Muscle layer of colon (tissue), 2 donors: ENCODE measurements around the gene PSIP1.

Source experiments
- H3K27ac ChIP-seq: one replicate; pipeline ENCODE4 v1.7.0; 2013; ENCODE audit warnings: low read depth, mild to moderate bottlenecking, low read length, moderate library complexity
- H3K27me3 ChIP-seq, 2 donors: one replicate each; pipeline ENCODE4 v1.7.0; 2013; ENCODE audit warnings: low read length in 2 of 2, mild to moderate bottlenecking in 2 of 2; ENCODE audit not compliant: insufficient read depth in 2 of 2, control insufficient read depth in 1 of 2
- H3K36me3 ChIP-seq: one replicate; pipeline ENCODE4 v1.7.0; 2013; ENCODE audit warnings: mild to moderate bottlenecking, low read length; ENCODE audit not compliant: insufficient read depth
- H3K4me1 ChIP-seq: one replicate; pipeline ENCODE4 v1.7.0; 2013; ENCODE audit warnings: mild to moderate bottlenecking, low read length; ENCODE audit not compliant: insufficient read depth
- H3K4me3 ChIP-seq, 2 donors: one replicate each; pipeline ENCODE4 v1.7.0; 2013; ENCODE audit warnings: low read length in 2 of 2, low read depth in 1 of 2, mild to moderate bottlenecking in 1 of 2, moderate library complexity in 1 of 2
- H3K9ac ChIP-seq: one replicate; pipeline ENCODE4 v1.7.0; 2013; ENCODE audit warnings: low read length
- H3K9me3 ChIP-seq: one replicate; pipeline ENCODE4 v1.7.0; 2013; ENCODE audit warnings: mild to moderate bottlenecking, low read length
- donor health status: abdominal sarcoma.
- donor health status: Adenocarcinoma of cecum.

PSIP1 gene

DNA sequence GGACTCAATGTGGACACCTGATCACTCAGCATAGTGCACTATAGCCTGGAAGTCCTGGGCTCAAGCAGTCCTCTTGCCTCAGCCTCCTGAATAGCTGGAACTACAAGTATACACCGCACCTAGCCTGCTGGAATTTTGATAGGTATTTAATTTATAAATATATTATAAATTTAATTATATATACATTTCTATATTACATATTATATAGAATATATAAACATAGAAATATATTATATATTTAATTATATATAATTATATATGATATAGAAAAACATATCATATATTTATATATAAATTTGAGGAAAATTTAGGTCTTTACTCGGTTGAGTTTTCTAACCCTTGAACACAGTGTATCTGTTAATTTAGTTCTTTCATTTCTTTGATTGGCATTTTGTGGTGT, 15.2 kb upstream of the PSIP1 start:
- no peaks in the 10 kb centered on the region for H3K27me3 ChIP-seq
- H3K27ac ChIP-seq: no peak overlapping the region
- no peaks in the 10 kb centered on the region for H3K36me3 ChIP-seq
- H3K4me1 ChIP-seq: no peaks in the 10 kb centered on the region
- no peak overlapping the region for H3K4me3 ChIP-seq
- H3K9me3 ChIP-seq: no peaks in the 10 kb centered on the region
- no peak overlapping the region for H3K9ac ChIP-seq

DNA sequence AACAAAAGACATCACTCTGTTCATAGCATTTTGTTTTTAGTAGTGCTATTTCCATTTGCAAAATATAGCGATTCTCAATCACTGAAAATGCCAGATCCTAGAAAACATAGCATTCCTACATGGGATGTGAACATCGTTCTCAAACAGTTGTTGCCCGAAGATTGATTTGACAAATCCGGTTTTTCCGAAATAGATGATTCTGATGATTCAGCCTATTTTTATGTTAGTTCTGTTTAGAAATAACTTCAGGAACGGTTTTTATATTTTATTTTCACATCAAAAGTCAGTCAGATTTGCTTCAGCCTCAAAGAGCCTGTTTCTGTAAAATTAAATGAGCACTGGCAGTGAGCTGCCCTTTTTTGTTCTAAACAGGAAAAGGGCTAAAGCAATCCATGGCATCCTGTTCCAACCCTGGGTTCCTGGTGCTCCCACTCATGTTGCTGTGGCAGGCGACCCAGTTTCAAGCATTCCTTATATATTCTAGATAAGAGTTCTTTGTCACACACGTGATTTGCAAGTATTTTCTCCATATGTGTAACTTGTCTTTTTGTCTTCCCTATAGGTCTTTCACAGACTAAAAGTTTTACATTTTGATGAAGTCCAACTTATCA, 14.2 kb upstream of the PSIP1 start:
- Histone ChIP-seq H3K4me1 (no peaks in the 10 kb centered on the region), H3K9ac (no peak overlapping the region), H3K9me3 (no peaks in the 10 kb centered on the region), H3K4me3 (no peak overlapping the region), H3K27ac (no peak overlapping the region), H3K27me3 (no peaks in the 10 kb centered on the region), H3K36me3 (no peaks in the 10 kb centered on the region)

DNA sequence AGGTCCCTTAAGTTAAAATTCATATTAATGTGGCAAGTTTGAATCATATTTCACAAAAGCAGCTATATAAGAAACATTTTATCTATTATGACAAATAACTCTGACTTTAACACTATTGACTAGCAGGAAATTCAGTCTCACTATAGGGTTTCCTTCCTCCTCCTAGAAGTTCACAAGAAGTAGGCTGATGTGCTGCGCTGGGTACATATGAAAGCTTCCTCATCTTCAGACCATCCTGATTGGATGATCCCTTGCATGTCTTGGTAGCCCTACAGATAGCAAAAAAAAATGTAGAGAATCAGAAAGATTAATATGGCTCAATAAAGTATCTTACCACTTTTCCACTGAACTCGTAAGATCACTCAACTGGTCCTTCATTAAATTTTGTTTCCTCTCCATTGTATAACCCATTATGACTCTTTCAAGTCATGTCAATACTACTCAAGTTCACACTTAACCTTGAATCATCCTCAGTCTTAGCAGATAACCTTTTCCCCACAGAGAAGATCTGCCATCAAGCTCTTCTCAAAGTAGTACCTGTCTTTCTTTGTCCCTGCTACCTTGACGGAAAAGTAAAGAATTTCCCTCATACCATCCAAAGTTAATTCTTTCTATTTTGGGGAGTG, 11.5 kb upstream of the PSIP1 start:
- H3K4me1 ChIP-seq: no peaks in the 10 kb centered on the region
- H3K27ac ChIP-seq: no peak overlapping the region
- no peak overlapping the region for H3K9ac ChIP-seq
- no peaks in the 10 kb centered on the region for H3K9me3 ChIP-seq
- H3K27me3 ChIP-seq: no peaks in the 10 kb centered on the region
- H3K36me3 ChIP-seq: no peaks in the 10 kb centered on the region
- H3K4me3 ChIP-seq: no peak overlapping the region

DNA sequence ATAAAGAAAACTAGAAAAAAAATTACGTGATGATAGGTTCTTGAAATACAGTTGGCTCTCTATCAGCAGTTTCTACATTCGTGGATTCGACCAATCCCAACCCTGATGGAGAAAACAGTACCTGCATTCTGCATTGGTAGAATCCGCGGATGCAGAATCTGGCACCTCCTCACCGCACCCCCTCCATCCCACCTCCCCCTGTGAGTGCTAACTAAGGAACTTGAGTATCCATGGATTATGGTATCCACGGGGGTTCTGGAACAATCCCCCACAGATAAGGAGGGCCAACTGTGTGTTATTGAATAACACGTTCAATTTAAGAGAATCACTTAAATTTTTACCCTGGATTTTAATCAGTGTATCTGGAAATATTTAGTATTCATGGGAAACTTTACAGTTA, 10.5 kb upstream of the PSIP1 start:
- H3K9ac ChIP-seq: no peak overlapping the region
- no peaks in the 10 kb centered on the region for H3K4me1 ChIP-seq
- no peaks in the 10 kb centered on the region for H3K27me3 ChIP-seq
- H3K36me3 ChIP-seq: no peaks in the 10 kb centered on the region
- H3K4me3 ChIP-seq: no peak overlapping the region
- H3K27ac ChIP-seq: no peak overlapping the region
- H3K9me3 ChIP-seq: no peaks in the 10 kb centered on the region

- H3K27ac ChIP-seq: no peak overlapping the region
- H3K9ac ChIP-seq: no peak overlapping the region
- no peaks in the 10 kb centered on the region for H3K27me3 ChIP-seq
- H3K9me3 ChIP-seq: no peaks in the 10 kb centered on the region
- no peaks in the 10 kb centered on the region for H3K36me3 ChIP-seq
- no peaks in the 10 kb centered on the region for H3K4me1 ChIP-seq
- no peak overlapping the region for H3K4me3 ChIP-seq
Measured at GRCh38 chr9:15519831-15520230, 9.1 kb upstream of the PSIP1 start.

- Histone ChIP-seq H3K9ac (no peak overlapping the region), H3K4me3 (no peak overlapping the region), H3K4me1 (peaks cover 15% of the 10 kb centered on the region), H3K9me3 (no peaks in the 10 kb centered on the region), H3K27me3 (no peaks in the 10 kb centered on the region), H3K36me3 (peaks cover 3% of the 10 kb centered on the region), H3K27ac (no peak overlapping the region)
Measured at GRCh38 chr9:15513335-15513734, 2.6 kb upstream of the PSIP1 start.

DNA sequence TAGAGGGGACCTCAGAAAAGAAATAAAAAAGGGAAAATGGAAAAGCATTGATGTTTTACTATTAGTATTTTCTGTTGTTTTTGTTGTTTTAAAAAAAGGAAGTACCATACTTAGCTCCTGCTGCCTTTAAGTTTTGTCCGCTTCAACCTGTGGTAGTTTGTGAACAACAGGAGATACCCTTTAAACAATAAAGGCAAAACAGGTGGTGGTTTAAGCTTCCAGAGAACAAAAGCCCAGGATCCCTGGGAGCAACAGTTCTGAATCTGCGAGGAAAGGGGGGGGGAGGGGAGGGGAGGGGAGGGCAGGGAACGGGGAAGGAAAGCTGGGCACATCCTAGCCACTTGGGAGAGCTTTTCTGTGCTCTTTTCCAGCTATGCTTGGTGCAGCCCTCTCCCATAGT, 2.1 kb upstream of the PSIP1 start:
- H3K4me1 ChIP-seq: peaks cover 17% of the 10 kb centered on the region
- H3K4me3 ChIP-seq: no peak overlapping the region
- H3K27ac ChIP-seq: no peak overlapping the region
- H3K36me3 ChIP-seq: peaks cover 7% of the 10 kb centered on the region
- H3K9ac ChIP-seq: no peak overlapping the region
- H3K9me3 ChIP-seq: no peaks in the 10 kb centered on the region
- H3K27me3 ChIP-seq: no peaks in the 10 kb centered on the region

DNA sequence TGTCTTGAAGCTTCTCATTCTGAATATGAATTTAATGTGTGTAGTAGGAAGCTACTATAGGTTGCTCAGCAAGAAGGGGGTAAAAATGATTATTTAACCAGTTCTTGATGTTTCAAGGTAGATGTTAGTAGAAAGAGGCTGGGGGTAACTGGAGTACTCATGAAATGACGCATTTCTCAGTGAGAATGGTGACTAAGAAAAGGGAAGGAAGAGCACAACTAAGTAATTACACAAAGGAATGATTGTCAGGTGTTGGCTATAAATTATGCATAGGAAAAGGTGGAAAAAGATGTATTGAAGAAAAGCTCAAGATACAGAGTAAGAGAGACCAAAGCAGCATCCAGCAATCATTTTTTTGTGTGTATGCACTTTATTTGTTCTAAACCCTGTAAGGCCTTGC, 1.4 kb upstream of the PSIP1 start:
- Histone ChIP-seq H3K27ac (no peak overlapping the region), H3K4me3 (no peak overlapping the region)

DNA sequence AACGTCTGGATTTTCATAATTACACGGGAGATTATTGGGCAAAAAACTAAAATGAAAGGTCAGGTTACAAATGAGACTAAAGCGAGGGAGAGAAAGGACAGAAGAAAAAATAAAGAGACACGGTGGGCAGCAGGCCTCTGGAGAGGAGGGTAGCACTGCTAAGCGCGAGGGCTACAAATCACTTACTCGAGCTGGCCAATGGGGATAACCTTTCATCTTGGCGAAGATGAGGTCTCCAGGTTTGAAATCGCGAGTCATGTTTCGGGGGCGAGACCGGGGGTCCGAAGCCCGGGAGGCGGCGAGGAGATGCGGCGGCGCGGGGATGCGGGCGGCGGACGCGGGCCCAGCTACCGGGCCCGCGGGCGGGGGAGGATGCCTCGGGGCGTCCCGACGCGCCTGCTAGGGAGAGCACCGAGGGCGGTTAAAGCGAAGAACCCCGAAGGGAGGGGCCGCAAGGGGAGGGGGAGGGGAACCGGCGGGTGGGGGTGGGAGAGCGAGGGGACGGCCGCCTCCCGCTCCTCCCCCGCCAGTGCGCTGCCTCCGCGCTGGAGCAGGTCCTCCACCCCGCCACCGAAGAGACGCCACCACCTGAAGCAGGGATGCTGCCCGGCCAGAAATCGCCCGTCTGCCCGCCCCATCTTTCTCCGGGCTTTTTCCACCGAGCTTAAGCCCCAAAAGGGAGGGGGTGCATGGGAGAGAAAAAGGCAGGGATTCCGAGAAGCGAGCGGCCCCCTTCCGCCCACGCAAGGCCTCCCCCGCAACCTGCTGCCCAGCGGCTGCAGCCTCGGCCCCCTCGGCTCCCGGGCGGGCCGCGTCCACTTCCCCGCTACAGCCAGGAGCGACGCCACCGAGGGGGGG, 610 bp downstream of the PSIP1 start:
- H3K27me3 ChIP-seq: no peaks in the 10 kb centered on the region
- peaks cover 17% of the 10 kb centered on the region for H3K4me1 ChIP-seq
- H3K9ac ChIP-seq: peak overlapping the region; percentile 70
- H3K9me3 ChIP-seq: no peaks in the 10 kb centered on the region
- peaks cover 21% of the 10 kb centered on the region for H3K36me3 ChIP-seq
- H3K27ac ChIP-seq: peak overlapping the region; percentile 75
- peak overlapping the region; percentile 82 to 90 for H3K4me3 ChIP-seq

More for the DNA sequence above, 1.4 kb upstream of the PSIP1 start:
- Histone ChIP-seq H3K9me3 (no peaks in the 10 kb centered on the region), H3K9ac (no peak overlapping the region), H3K4me1 (peaks cover 17% of the 10 kb centered on the region), H3K27me3 (no peaks in the 10 kb centered on the region), H3K36me3 (peaks cover 7% of the 10 kb centered on the region)

DNA sequence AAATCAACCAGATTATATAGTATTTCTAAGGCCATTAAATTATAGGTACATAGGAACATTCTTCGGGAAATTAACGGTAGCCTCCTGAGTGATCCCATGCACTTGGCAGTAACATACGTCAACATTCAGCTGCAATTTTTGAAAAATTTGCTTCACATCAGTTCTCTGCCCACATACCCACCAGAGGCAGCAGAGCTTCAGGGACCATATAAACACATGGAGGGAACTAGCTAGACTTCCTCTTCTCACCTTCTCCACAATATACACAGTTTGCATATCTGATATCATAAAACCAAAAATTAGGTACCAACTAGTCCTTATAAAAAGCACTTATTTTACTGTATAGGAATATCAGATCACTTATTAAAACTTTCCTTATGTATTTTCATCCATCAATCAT, 4.8 kb downstream of the PSIP1 start:
- Histone ChIP-seq H3K27me3 (no peaks in the 10 kb centered on the region), H3K27ac (no peak overlapping the region), H3K9me3 (no peaks in the 10 kb centered on the region), H3K4me3 (no peak overlapping the region), H3K4me1 (peaks cover 17% of the 10 kb centered on the region), H3K36me3 (peaks cover 34% of the 10 kb centered on the region), H3K9ac (no peak overlapping the region)

DNA sequence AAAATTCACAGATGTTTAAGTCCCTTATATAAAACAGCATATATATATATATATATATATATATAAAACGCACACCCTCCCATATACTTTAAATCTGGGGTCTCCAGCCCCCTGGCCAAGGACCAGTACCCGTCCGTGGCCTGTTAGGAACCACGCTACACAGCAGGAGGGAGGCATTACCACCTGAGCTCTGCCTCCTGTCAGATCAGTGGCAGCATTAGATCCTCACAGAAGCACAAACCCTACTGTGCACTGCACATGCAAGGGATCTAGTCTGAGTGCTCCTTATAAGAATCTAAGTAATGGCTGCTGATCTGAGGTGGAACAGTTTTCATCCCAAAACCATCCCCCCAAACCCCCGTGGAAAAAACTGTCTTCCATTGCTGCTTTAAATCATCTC, 9.0 kb downstream of the PSIP1 start:
- Histone ChIP-seq H3K9ac (no peak overlapping the region), H3K4me3 (no peak overlapping the region), H3K27me3 (no peaks in the 10 kb centered on the region), H3K27ac (no peak overlapping the region), H3K36me3 (peaks cover 29% of the 10 kb centered on the region), H3K4me1 (no peaks in the 10 kb centered on the region), H3K9me3 (no peaks in the 10 kb centered on the region)
